Measurements from ENCODE around the gene TRIP4. TPM values are rescaled to one million over a fixed set of nuclear protein-coding genes. Genes with fewer than 3 reads are reported as not detected.

TRIP4 gene
- total RNA-seq, 1 experiment from 2014 or later: 12.9 TPM

GRCh38 chr15:64476550-64476949, 88.9 kb downstream of the TRIP4 start:
- POLR2A ChIA-PET: interaction anchor here (0.7 kb wide), 1 partner anchor 12 kb away, joined by 8 read pairs; no protein-coding TSS in a partner anchor

More at GRCh38 chr15:64476550-64476949, 88.9 kb downstream of the TRIP4 start:
- Mint-ChIP-seq H3K27ac (0 out of 2 replicates have a peak overlapping the region, but pooled peaks have one; percentile 11), H3K36me3 (no peaks in the 10 kb centered on the region), H3K4me1 (peaks cover 15% of the 10 kb centered on the region), H3K4me3 (no peak overlapping the region), H3K27me3 (ENCODE audit: low read depth) (no peaks in the 10 kb centered on the region), H3K9me3 (no peaks in the 10 kb centered on the region)
- CTCF ChIA-PET: no interaction called here
- ATAC-seq (0 out of 2 replicates have a peak, but pooled peaks have one; percentile 26), DNase-seq (ENCODE audit: low spot score) (no peak)
- TF ChIP-seq NR2C2 (CRISPR knock-in tag; IDR thresholded peaks at IDR 0.05) (no peak), CBFB (CRISPR knock-in tag; IDR thresholded peaks at IDR 0.05; ENCODE audit: low read depth) (no peak), RELA (CRISPR knock-in tag; IDR thresholded peaks at IDR 0.05; ENCODE audit: borderline replicate concordance) (no peak), ZNF232 (CRISPR knock-in tag; IDR thresholded peaks at IDR 0.05) (no peak), OVOL2 (CRISPR knock-in tag; IDR thresholded peaks at IDR 0.05; ENCODE audit: borderline replicate concordance) (no peak), ATF2 (CRISPR knock-in tag; IDR thresholded peaks at IDR 0.05; ENCODE audit: borderline replicate concordance, low read depth) (no peak), TEAD4 (CRISPR knock-in tag; IDR thresholded peaks at IDR 0.05) (no peak), NFATC4 (CRISPR knock-in tag; IDR thresholded peaks at IDR 0.05) (no peak), ZBTB21 (CRISPR knock-in tag; IDR thresholded peaks at IDR 0.05; ENCODE audit: borderline replicate concordance) (no peak), USF2 (CRISPR knock-in tag; IDR thresholded peaks at IDR 0.05) (no peak), EMX1 (CRISPR knock-in tag; IDR thresholded peaks at IDR 0.05) (no peak), ZNF121 (CRISPR knock-in tag; IDR thresholded peaks at IDR 0.05) (no peak), ZMAT4 (CRISPR knock-in tag; IDR thresholded peaks at IDR 0.05) (no peak), ETV6 (CRISPR knock-in tag; IDR thresholded peaks at IDR 0.05) (no peak), ARID4B (CRISPR knock-in tag; IDR thresholded peaks at IDR 0.05; ENCODE audit: borderline replicate concordance) (no peak), GRHL2 (CRISPR knock-in tag; IDR thresholded peaks at IDR 0.05; ENCODE audit: insufficient replicate concordance, severe bottlenecking) (no peak)
- TF ChIP-seq, protein P1, sequence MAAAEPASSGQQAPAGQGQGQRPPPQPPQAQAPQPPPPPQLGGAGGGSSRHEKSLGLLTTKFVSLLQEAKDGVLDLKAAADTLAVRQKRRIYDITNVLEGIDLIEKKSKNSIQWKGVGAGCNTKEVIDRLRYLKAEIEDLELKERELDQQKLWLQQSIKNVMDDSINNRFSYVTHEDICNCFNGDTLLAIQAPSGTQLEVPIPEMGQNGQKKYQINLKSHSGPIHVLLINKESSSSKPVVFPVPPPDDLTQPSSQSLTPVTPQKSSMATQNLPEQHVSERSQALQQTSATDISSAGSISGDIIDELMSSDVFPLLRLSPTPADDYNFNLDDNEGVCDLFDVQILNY (CRISPR knock-in tag; IDR thresholded peaks at IDR 0.05): no peak
- TF ChIP-seq, protein P2, sequence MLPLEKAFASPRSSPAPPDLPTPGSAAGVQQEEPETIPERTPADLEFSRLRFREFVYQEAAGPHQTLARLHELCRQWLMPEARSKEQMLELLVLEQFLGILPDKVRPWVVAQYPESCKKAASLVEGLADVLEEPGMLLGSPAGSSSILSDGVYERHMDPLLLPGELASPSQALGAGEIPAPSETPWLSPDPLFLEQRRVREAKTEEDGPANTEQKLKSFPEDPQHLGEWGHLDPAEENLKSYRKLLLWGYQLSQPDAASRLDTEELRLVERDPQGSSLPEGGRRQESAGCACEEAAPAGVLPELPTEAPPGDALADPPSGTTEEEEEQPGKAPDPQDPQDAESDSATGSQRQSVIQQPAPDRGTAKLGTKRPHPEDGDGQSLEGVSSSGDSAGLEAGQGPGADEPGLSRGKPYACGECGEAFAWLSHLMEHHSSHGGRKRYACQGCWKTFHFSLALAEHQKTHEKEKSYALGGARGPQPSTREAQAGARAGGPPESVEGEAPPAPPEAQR (CRISPR knock-in tag; IDR thresholded peaks at IDR 0.05): no peak
- TF ChIP-seq, protein P3, sequence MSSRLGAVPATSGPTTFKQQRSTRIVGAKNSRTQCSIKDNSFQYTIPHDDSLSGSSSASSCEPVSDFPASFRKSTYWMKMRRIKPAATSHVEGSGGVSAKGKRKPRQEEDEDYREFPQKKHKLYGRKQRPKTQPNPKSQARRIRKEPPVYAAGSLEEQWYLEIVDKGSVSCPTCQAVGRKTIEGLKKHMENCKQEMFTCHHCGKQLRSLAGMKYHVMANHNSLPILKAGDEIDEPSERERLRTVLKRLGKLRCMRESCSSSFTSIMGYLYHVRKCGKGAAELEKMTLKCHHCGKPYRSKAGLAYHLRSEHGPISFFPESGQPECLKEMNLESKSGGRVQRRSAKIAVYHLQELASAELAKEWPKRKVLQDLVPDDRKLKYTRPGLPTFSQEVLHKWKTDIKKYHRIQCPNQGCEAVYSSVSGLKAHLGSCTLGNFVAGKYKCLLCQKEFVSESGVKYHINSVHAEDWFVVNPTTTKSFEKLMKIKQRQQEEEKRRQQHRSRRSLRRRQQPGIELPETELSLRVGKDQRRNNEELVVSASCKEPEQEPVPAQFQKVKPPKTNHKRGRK (CRISPR knock-in tag; IDR thresholded peaks at IDR 0.05; ENCODE audit: borderline replicate concordance): no peak
